Parietal lobe (tissue), 2 donors: ENCODE data around the gene PSEN1. TPM values are rescaled to one million over a fixed set of nuclear protein-coding genes. Genes with fewer than 3 reads are reported as not detected.

Source experiments
- small RNA-seq: library from RNA; depleted of rRNA; stranded (forward); fragments of <200 nt; gene quantifications from one replicate; pipeline ENCODE3, GENCODE V24; 2014; ENCODE audit warnings: low replicate concordance
- total RNA-seq: library from RNA; depleted of rRNA; stranded (reverse); fragments of >200 nt; gene quantifications from one replicate; pipeline ENCODE4 v1.2.3, GENCODE V29; 2014

PSEN1 gene
- 85.8 TPM for total RNA-seq

GRCh38 chr14:73136387-73137225 lies at the start of gene PSEN1:
TSS of gene PSEN1 (plus strand) at chr14:73136507. CDS start at chr14:73148020, 11,513 bp downstream.

GRCh38 chr14:73237219-73237785 lies 101.0 kb downstream of the PSEN1 start, which contains the start of gene PAPLN:
TSS of gene PAPLN (plus strand) at chr14:73237506. CDS start at chr14:73239779, 2,273 bp downstream.

Small RNA genes lying within 50 kb of the gene (small RNA-seq; reads per million reads assigned to genes)
- gene AC004858.1: not detected
- gene RNU6-419P: not detected

Other genes with a start within 250 kb of the PSEN1 start
- gene DPF3, start 242.4 kb upstream of the PSEN1 start, total RNA-seq: 13.1 TPM
- gene DCAF4, start 210.0 kb upstream of the PSEN1 start, total RNA-seq: 14.7 TPM
- gene ZFYVE1, start 109.4 kb upstream of the PSEN1 start, total RNA-seq: 25.4 TPM
- gene RBM25, start 78.0 kb upstream of the PSEN1 start, total RNA-seq: 120 TPM
- 0.63 TPM for gene PAPLN, start 101.0 kb downstream of the PSEN1 start, total RNA-seq